Activated CD4-positive, alpha-beta T cell treated with anti-CD3 and anti-CD28 coated beads, Interleukin-2, amount 10 ng/mL, durations not matched to agents 7 days and 5 days (primary cell): Measurements from ENCODE around the gene GMNN. TPM values are rescaled to one million over a fixed set of nuclear protein-coding genes. Genes with fewer than 3 reads are reported as not detected.
"Not testable (repeated sequence)": the region's sequence is repeated elsewhere in the genome, so short reads cannot be mapped to it uniquely, and the experiment has no call there.

Experiments
- CTCF ChIA-PET: fragments of 350-600 bp; sonication (Branson Sonifier 250); formaldehyde crosslinking; loops from one replicate; lab custom pipeline; 2021; ENCODE audit warnings: antibody characterized with exemption; lab: Charles Lee
- POLR2A ChIA-PET: fragments of 350-600 bp; sonication (Branson Sonifier 250); formaldehyde crosslinking; loops from one replicate; lab custom pipeline; 2021; ENCODE audit warnings: antibody characterized with exemption; lab: Charles Lee
- DNase-seq: peaks from one replicate; pipeline ENCODE4 v3.0.0-alpha.2; 2020
- H3K27ac Mint-ChIP-seq: one replicate; pipeline ENCODE4 v1.8.0; 2021; ENCODE audit warnings: mild to moderate bottlenecking, moderate library complexity, mixed read lengths
- H3K27me3 Mint-ChIP-seq: one replicate; pipeline ENCODE4 v1.8.0; 2021; ENCODE audit warnings: mixed read lengths
- H3K36me3 Mint-ChIP-seq: one replicate; pipeline ENCODE4 v1.8.0; 2021; ENCODE audit warnings: low read depth, mixed read lengths
- H3K4me1 Mint-ChIP-seq: one replicate; pipeline ENCODE4 v1.8.0; 2021; ENCODE audit warnings: mixed read lengths
- H3K4me3 Mint-ChIP-seq: one replicate; pipeline ENCODE4 v1.8.0; 2021; ENCODE audit warnings: mild to moderate bottlenecking, moderate library complexity, mixed read lengths
- H3K9me3 Mint-ChIP-seq: one replicate; pipeline ENCODE4 v1.8.0; 2021; ENCODE audit warnings: mixed read lengths
- total RNA-seq, 2 experiments: library from RNA; stranded (reverse); gene quantifications; one replicate each; pipeline ENCODE4 v1.2.3, GENCODE V29; 2021

Gene GMNN
- total RNA-seq, 2 experiments from 2014 or later: 63.2 to 70.3 TPM

DNA sequence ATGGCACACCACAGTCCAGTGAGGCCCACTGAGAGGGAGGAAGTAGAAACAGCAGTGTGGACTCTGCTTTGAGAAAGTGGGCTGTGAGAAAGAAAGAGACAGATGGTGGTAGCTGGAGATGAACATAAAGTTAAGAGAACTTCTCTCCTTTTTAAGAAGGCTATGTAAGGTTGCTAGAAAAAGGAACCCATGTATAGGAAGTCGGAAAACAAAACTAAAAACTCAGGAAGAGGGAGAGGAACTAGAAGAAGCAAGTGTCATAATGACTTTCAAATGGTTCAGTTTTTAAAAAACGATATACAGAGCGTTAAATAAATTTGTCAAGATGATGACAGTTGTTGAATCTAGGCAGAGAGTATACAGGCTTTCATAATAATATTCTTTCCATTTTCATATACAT is 25.4 kb upstream of the GMNN start:
- Mint-ChIP-seq H3K4me1 (no peaks in the 10 kb centered on the region), H3K4me3 (no peak overlapping the region), H3K36me3 (peaks cover 1% of the 10 kb centered on the region), H3K27ac (no peak overlapping the region), H3K9me3 (peaks cover 6% of the 10 kb centered on the region), H3K27me3 (no peaks in the 10 kb centered on the region)
- DNase-seq: no peak
- ChIA-PET CTCF (no interaction called here), POLR2A (no interaction called here)

GRCh38 chr6:24750878-24751277 is 23.9 kb upstream of the GMNN start:
- H3K4me3 Mint-ChIP-seq, POLR2A ChIA-PET, H3K36me3 Mint-ChIP-seq, H3K27me3 Mint-ChIP-seq, DNase-seq, CTCF ChIA-PET, H3K4me1 Mint-ChIP-seq, H3K27ac Mint-ChIP-seq: not testable (repeated sequence)
- peaks cover 11% of the 10 kb centered on the region for H3K9me3 Mint-ChIP-seq

DNA sequence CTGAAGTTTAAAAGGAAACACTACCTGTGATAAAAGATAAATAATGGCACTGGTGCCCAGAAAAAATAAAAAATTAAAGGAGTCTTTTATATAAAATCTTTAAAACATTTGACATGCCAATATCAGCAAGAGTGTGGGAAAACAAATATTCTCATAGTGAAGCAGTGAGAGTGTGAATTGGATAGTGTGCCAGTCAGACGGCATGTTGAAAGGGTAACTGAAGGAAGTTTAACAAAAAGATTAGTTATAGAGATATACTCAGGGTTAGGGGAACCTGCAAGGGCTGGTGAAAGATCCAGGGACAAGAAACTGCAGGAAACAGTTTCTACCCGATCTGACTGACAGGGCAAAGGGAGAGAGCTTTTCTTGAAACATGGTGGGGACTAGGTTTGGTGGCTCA is 22.2 kb upstream of the GMNN start:
- Mint-ChIP-seq H3K4me1 (no peaks in the 10 kb centered on the region), H3K36me3 (peaks cover 2% of the 10 kb centered on the region), H3K27me3 (no peaks in the 10 kb centered on the region), H3K4me3 (no peak overlapping the region), H3K27ac (no peak overlapping the region), H3K9me3 (peaks cover 13% of the 10 kb centered on the region)
- ChIA-PET CTCF (interaction anchor here (0.8 kb wide), 1 partner anchor 10 kb away, joined by 4 read pairs; no protein-coding TSS in a partner anchor), POLR2A (no interaction called here)
- no peak for DNase-seq

DNA sequence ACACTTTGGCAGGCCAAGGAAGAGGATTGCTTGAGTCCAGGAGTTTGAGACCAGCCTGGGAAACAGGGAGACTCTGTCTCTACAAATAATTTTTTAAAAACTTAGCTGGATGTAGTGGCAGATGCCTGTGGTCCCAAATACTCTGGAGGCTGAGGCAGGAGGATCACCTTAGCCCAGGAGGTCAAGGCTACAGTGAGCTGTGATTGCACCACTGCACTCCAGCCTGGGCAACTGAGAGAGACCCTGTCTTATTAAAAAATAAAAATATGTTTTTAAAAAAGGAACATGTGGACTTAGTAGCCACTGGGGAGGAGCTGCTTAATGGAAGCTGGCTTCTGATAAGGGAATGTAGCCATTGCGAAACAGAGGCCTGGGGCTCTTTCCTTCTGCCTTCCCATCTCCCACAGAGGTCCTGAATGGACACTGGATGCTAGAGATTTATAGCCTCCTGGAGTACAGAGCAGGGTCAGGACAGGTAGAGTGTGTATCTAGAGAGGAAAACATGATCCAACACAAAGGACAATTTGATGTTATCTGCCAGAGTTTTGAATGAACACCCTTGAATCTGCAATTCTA is 21.7 kb upstream of the GMNN start:
- Mint-ChIP-seq H3K4me3 (no peak overlapping the region), H3K27ac (no peak overlapping the region), H3K4me1 (peaks cover 2% of the 10 kb centered on the region), H3K27me3 (no peaks in the 10 kb centered on the region), H3K9me3 (peaks cover 13% of the 10 kb centered on the region), H3K36me3 (peaks cover 2% of the 10 kb centered on the region)
- CTCF ChIA-PET: interaction anchor here (0.8 to 2.3 kb wide), 4 partner anchors 8 to 189 kb away, joined by 3 to 5 read pairs (median 4); no protein-coding TSS in a partner anchor
- POLR2A ChIA-PET: no interaction called here
- no peak for DNase-seq

GRCh38 chr6:24753545-24753944 is 21.2 kb upstream of the GMNN start:
- Mint-ChIP-seq H3K9me3 (peaks cover 13% of the 10 kb centered on the region), H3K27me3 (no peaks in the 10 kb centered on the region), H3K36me3 (peaks cover 2% of the 10 kb centered on the region), H3K4me3 (no peak overlapping the region), H3K27ac (no peak overlapping the region), H3K4me1 (peaks cover 2% of the 10 kb centered on the region)
- DNase-seq: no peak
- CTCF ChIA-PET: interaction anchor here (1.0 to 2.3 kb wide), 3 partner anchors 8 to 190 kb away, joined by 3 to 5 read pairs (median 3); no protein-coding TSS in a partner anchor
- POLR2A ChIA-PET: no interaction called here

DNA sequence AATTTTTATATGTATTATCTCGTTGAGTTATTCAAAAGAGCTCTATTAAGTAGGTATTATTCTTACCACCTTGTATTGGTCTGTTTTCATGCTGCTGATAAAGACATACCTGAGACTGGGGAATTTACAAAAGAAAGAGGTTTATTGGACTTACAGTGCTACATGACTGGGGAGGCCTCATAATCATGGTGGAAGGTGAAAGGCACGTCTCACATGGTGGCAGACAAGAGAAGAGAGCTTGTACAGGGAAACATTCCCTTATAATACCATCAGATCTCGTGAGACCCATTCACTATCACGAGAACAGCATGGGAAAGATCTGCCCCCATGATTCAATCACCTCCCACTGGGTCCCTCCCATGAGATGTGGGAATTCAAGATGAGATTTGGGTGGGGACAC is 20.4 kb upstream of the GMNN start:
- H3K9me3 Mint-ChIP-seq: peaks cover 13% of the 10 kb centered on the region
- H3K4me3 Mint-ChIP-seq, H3K27me3 Mint-ChIP-seq, POLR2A ChIA-PET, H3K36me3 Mint-ChIP-seq, H3K4me1 Mint-ChIP-seq, DNase-seq, H3K27ac Mint-ChIP-seq: not testable (repeated sequence)
- CTCF ChIA-PET: interaction anchor here (1.0 to 2.3 kb wide), 2 partner anchors 9 to 191 kb away, joined by 3 to 5 read pairs; no protein-coding TSS in a partner anchor

DNA sequence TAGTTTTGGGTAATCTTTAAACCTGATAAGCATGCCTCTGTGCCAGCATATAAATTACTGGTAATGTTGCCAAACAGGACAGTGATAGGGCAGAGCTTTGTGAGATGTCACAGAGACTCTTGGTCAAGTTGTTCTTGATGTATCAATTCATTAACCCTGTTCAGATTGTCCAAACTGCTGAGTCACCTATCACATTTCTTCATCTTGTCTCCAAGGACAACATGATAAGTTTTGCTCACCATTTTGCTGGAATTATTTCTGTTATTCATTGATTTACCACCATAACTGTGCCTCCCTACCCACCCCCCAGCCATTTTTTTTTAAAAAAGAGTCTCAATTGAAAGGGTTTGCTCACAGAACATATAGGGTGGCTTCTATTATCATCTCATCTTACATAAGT is 19.5 kb upstream of the GMNN start:
- Mint-ChIP-seq H3K36me3 (peaks cover 2% of the 10 kb centered on the region), H3K9me3 (peaks cover 13% of the 10 kb centered on the region), H3K4me3 (no peak overlapping the region), H3K27ac (no peak overlapping the region), H3K4me1 (peaks cover 2% of the 10 kb centered on the region), H3K27me3 (no peaks in the 10 kb centered on the region)
- POLR2A ChIA-PET: no interaction called here
- no peak for DNase-seq
- CTCF ChIA-PET: interaction anchor here (1.5 to 2.3 kb wide), 2 partner anchors 10 kb away, joined by 5 to 6 read pairs; no protein-coding TSS in a partner anchor

GRCh38 chr6:24757611-24758010 is 17.1 kb upstream of the GMNN start:
- CTCF ChIA-PET: interaction anchor here (0.8 to 1.0 kb wide), 2 partner anchors 12 to 177 kb away, joined by 3 read pairs; no protein-coding TSS in a partner anchor
- no peak overlapping the region for H3K4me3 Mint-ChIP-seq
- no peak for DNase-seq
- no peak overlapping the region for H3K27ac Mint-ChIP-seq
- peaks cover 8% of the 10 kb centered on the region for H3K4me1 Mint-ChIP-seq
- H3K36me3 Mint-ChIP-seq: peaks cover 2% of the 10 kb centered on the region
- no peaks in the 10 kb centered on the region for H3K27me3 Mint-ChIP-seq
- POLR2A ChIA-PET: no interaction called here
- H3K9me3 Mint-ChIP-seq: peaks cover 13% of the 10 kb centered on the region

- CTCF ChIA-PET: interaction anchor here (0.7 to 1.2 kb wide), 6 partner anchors 14 to 178 kb away, joined by 3 to 4 read pairs (median 4); no protein-coding TSS in a partner anchor
- H3K27ac Mint-ChIP-seq: no peak overlapping the region
- no peak overlapping the region for H3K4me3 Mint-ChIP-seq
- POLR2A ChIA-PET: no interaction called here
- H3K27me3 Mint-ChIP-seq: no peaks in the 10 kb centered on the region
- H3K4me1 Mint-ChIP-seq: peaks cover 8% of the 10 kb centered on the region
- H3K9me3 Mint-ChIP-seq: peaks cover 3% of the 10 kb centered on the region
- no peak for DNase-seq
- no peaks in the 10 kb centered on the region for H3K36me3 Mint-ChIP-seq
Measured at GRCh38 chr6:24759718-24760117, 15.0 kb upstream of the GMNN start.

GRCh38 chr6:24760210-24760609 is 14.5 kb upstream of the GMNN start:
- CTCF ChIA-PET: interaction anchor here (0.9 to 1.2 kb wide), 4 partner anchors 15 to 42 kb away, joined by 3 to 5 read pairs (median 4); no protein-coding TSS in a partner anchor
- H3K9me3 Mint-ChIP-seq: peaks cover 2% of the 10 kb centered on the region

DNA sequence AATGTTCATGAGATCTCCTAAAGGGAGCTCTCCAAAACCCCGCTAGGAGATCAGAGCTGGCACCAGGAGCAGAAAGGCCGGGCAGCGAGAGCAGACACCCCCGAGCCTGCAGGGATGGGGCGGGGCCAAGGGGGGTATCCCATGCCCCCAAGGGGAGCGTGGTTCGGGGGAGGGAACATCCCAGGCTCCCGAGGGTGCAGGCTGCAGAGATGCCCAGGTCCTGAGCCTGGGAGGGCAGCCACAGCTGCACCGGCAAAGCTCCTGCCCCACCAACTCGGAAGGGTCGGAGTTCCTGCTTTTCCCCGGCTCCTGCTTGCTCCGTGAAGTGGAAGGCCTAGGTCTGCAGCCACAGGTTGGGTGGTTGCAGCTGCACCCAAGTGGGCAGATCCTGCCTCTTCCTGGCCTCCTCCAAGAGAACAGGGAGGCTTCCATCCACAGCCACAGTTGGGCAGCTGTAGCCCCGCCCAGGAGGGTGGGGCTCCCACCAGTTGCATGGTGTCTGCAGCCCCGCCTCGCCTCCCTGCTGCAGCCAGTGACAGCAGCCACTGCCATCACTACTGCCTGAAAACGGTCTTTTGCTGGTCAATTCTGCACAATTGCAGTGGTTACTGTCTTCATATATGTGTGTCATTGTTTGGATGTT is 13.4 kb upstream of the GMNN start:
- Mint-ChIP-seq H3K36me3 (no peaks in the 10 kb centered on the region), H3K9me3 (peaks cover 2% of the 10 kb centered on the region), H3K27ac (no peak overlapping the region), H3K27me3 (no peaks in the 10 kb centered on the region), H3K4me3 (no peak overlapping the region), H3K4me1 (peaks cover 8% of the 10 kb centered on the region)
- no peak for DNase-seq
- ChIA-PET CTCF (interaction anchor here (0.6 to 0.9 kb wide), 3 partner anchors 43 to 88 kb away, joined by 3 to 5 read pairs (median 3); no protein-coding TSS in a partner anchor), POLR2A (interaction anchor here (0.6 kb wide), 1 partner anchor 8 kb away, joined by 3 read pairs; no protein-coding TSS in a partner anchor)

More at GRCh38 chr6:24760210-24760609, 14.5 kb upstream of the GMNN start:
- H3K27me3 Mint-ChIP-seq: no peaks in the 10 kb centered on the region
- H3K4me1 Mint-ChIP-seq: peaks cover 8% of the 10 kb centered on the region
- POLR2A ChIA-PET: no interaction called here
- H3K27ac Mint-ChIP-seq: no peak overlapping the region
- no peak overlapping the region for H3K4me3 Mint-ChIP-seq
- H3K36me3 Mint-ChIP-seq: no peaks in the 10 kb centered on the region
- no peak for DNase-seq

DNA sequence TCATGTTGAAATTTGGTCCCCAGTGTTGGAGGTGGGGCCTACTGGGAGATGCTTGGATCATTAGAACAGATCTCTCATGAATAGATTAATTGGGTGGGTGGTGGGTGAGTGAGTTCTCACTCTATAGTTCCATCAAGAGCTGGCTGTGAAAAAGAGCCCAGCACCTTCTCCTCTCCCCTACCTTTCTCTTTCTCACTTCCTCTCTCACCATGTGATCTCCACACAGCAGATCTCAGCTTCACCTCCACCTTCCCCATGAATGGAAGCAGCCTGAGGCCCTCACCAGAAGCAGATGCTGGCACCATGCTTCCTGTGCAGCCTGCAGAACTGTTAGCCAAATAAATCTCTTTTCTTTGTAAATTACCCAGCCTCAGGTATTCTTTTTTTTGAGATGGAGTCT is 12.9 kb upstream of the GMNN start:
- no peaks in the 10 kb centered on the region for H3K9me3 Mint-ChIP-seq
- no peaks in the 10 kb centered on the region for H3K36me3 Mint-ChIP-seq
- no peak overlapping the region for H3K27ac Mint-ChIP-seq
- H3K4me1 Mint-ChIP-seq: peaks cover 10% of the 10 kb centered on the region
- POLR2A ChIA-PET: interaction anchor here (0.5 kb wide), 1 partner anchor 317 kb away, joined by 4 read pairs; no protein-coding TSS in a partner anchor
- DNase-seq: no peak
- CTCF ChIA-PET: interaction anchor here (0.7 kb wide), 1 partner anchor 43 kb away, joined by 3 read pairs; no protein-coding TSS in a partner anchor
- H3K27me3 Mint-ChIP-seq: no peaks in the 10 kb centered on the region
- no peak overlapping the region for H3K4me3 Mint-ChIP-seq

DNA sequence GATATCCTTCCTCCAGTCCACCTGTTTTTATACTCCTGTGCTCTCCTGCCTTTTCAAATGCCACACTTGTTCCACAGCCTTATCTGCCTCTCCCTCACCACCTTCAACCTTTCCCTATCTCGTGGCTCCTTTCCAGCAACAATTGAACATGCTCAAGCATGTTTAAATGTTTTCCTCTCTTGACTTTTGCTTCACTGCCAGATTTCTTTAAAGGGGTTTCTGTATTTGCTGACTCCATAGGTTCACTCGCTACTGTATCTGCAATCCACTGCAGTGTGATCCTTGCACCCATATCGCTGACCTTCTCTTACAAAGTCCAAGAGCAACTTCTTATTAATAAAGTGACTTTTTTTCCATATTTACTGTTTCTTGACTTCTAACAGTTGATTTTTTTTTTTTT is 11.2 kb upstream of the GMNN start:
- CTCF ChIA-PET: no interaction called here
- POLR2A ChIA-PET: no interaction called here
- no peaks in the 10 kb centered on the region for H3K36me3 Mint-ChIP-seq
- peaks cover 8% of the 10 kb centered on the region for H3K4me1 Mint-ChIP-seq
- no peaks in the 10 kb centered on the region for H3K9me3 Mint-ChIP-seq
- no peaks in the 10 kb centered on the region for H3K27me3 Mint-ChIP-seq
- no peak for DNase-seq
- H3K4me3 Mint-ChIP-seq: no peak overlapping the region
- H3K27ac Mint-ChIP-seq: no peak overlapping the region
